HepG2 (cell line): ENCODE measurements around the gene SMAD7. TPM values are rescaled to one million over a fixed set of nuclear protein-coding genes. Genes with fewer than 3 reads are reported as not detected.

Source experiments
- BCLAF1 ChIP-seq: fragments of 450-650 bp; IDR thresholded peaks from 2 replicates; pipeline ENCODE4 v1.6.1; 2017; ENCODE audit warnings: mild to moderate bottlenecking
- BHLHE40 ChIP-seq: IDR thresholded peaks from 2 replicates; pipeline ENCODE4 v1.6.1; 2011; ENCODE audit warnings: low read length, improper control_type of control experiment
- CREB1 ChIP-seq, 2 experiments: fragments of 450-650 bp in 1 of 2; IDR thresholded peaks; 2 replicates each; pipeline ENCODE4 v1.6.1; 2016 to 2017; ENCODE audit warnings: control low read depth in 1 of 2, mild to moderate bottlenecking in 1 of 2, missing compliant biosample characterization in 1 of 2, missing genetic modification characterization in 1 of 2
- ETV5 ChIP-seq: IDR thresholded peaks from 2 replicates; pipeline ENCODE4 v1.6.1; 2018; ENCODE audit warnings: missing biosample characterization, missing genetic modification reagents, inconsistent platforms, borderline replicate concordance
- HES4 ChIP-seq: sonication (generic); formaldehyde crosslinking; IDR thresholded peaks from 2 replicates; pipeline ENCODE4 v1.9.0; 2021; ENCODE audit warnings: mild to moderate bottlenecking, missing genetic modification reagents, borderline replicate concordance
- HMG20A ChIP-seq: IDR thresholded peaks from 2 replicates; pipeline ENCODE4 v1.6.1; 2016; ENCODE audit warnings: borderline replicate concordance
- IKZF5 ChIP-seq: IDR thresholded peaks from 2 replicates; pipeline ENCODE4 v1.6.1; 2018; ENCODE audit warnings: missing genetic modification reagents, mild to moderate bottlenecking, missing compliant biosample characterization
- KAT7 ChIP-seq: IDR thresholded peaks from 2 replicates; pipeline ENCODE4 v1.6.1; 2018; ENCODE audit warnings: borderline replicate concordance, missing compliant biosample characterization
- LCORL ChIP-seq, 2 experiments: fragments of 450-650 bp in 1 of 2; sonication (generic) in 1 of 2; formaldehyde crosslinking in 1 of 2; IDR thresholded peaks; 2 replicates each; pipeline versions ENCODE4 v1.5.0 to v1.6.1; 2017 to 2020; ENCODE audit warnings: antibody characterized with exemption in 1 of 2, missing genetic modification reagents in 1 of 2
- MTF1 ChIP-seq: sonication (generic); formaldehyde crosslinking; IDR thresholded peaks from 2 replicates; pipeline ENCODE4 v1.5.0; 2020; ENCODE audit warnings: missing genetic modification reagents
- NR2F2 ChIP-seq: IDR thresholded peaks from 2 replicates; pipeline ENCODE4 v1.6.1; 2012; ENCODE audit warnings: low read depth, inconsistent platforms, borderline replicate concordance
- ZNF138 ChIP-seq: sonication (generic); formaldehyde crosslinking; IDR thresholded peaks from 2 replicates; pipeline ENCODE4 v1.5.0; 2020; ENCODE audit warnings: mild to moderate bottlenecking, low read depth, missing genetic modification reagents
- ZNF20 ChIP-seq: sonication (generic); formaldehyde crosslinking; IDR thresholded peaks from 2 replicates; pipeline ENCODE4 v1.4.0; 2020; ENCODE audit warnings: mild to moderate bottlenecking, moderate library complexity, missing genetic modification reagents
- ZNF33A ChIP-seq: sonication (generic); formaldehyde crosslinking; IDR thresholded peaks from 2 replicates; pipeline ENCODE4 v1.5.1; 2020; ENCODE audit warnings: missing genetic modification reagents, mild to moderate bottlenecking, moderate library complexity, borderline replicate concordance
- ZNF577 ChIP-seq: sonication (generic); formaldehyde crosslinking; IDR thresholded peaks from 2 replicates; pipeline ENCODE4 v1.4.0; 2020; ENCODE audit warnings: mild to moderate bottlenecking, low read depth, missing genetic modification reagents, borderline replicate concordance
- ZNF709 ChIP-seq: sonication (generic); formaldehyde crosslinking; IDR thresholded peaks from 2 replicates; pipeline ENCODE4 v1.5.0; 2020; ENCODE audit warnings: mild to moderate bottlenecking, missing genetic modification reagents
- ZZZ3 ChIP-seq: sonication (generic); formaldehyde crosslinking; IDR thresholded peaks from 2 replicates; pipeline ENCODE4 v1.4.0; 2020; ENCODE audit warnings: missing genetic modification reagents, mild to moderate bottlenecking, borderline replicate concordance
- polyA plus RNA-seq, 8 experiments: library from polyadenylated mRNA; depleted of rRNA in 3 of 8; stranded (reverse) in 7 of 8; unstranded in 1 of 8; fragments of >200 nt; fragmentation: Illumina TruSeq in 4 of 8; extraction: Trizol in 4 of 8; gene quantifications; 2 replicates each; pipeline versions ENCODE4 v1.2.1 to v1.2.3, GENCODE V29; 2011 to 2016; ENCODE audit warnings: low read depth in 4 of 8, missing spikeins in 1 of 8, mixed read lengths in 1 of 8; ENCODE audit not compliant: insufficient read depth in 1 of 8
- total RNA-seq, 5 experiments: library from RNA; depleted of rRNA; stranded (reverse); fragments of >200 nt; fragmentation: Illumina TruSeq; extraction: Trizol; gene quantifications; 2 replicates each; pipeline ENCODE4 v1.2.3, GENCODE V29; 2016; ENCODE audit warnings: low read depth in 1 of 5
- TF ChIP-seq, protein P1 (sequence below), 2 experiments: IDR thresholded peaks; 2 replicates each; pipeline ENCODE4 v1.6.1; 2011 to 2012; ENCODE audit warnings: low read length in 2 of 2, borderline replicate concordance in 1 of 2, low read depth in 1 of 2, mild to moderate bottlenecking in 1 of 2, moderate library complexity in 1 of 2

The SMAD7 gene
- total and polyA plus RNA-seq, 2 of the 13 experiments (the other 11 are each of a cell fraction or from before 2014, with no cell fraction given): 17.4 to 24.7 TPM

GRCh38 chr18:48979944-48980890 is 29.5 kb upstream of the SMAD7 start (continued):
- TF ChIP-seq IKZF5 (CRISPR knock-in tag): peak; percentile 15; the same call in 1 of the 2 replicates
- TF ChIP-seq NR2F2: 0 out of 2 replicates have a peak, but pooled peaks have one; percentile 3
- TF ChIP-seq CREB1 (IDR thresholded peaks at IDR 0.05): no peak
- TF ChIP-seq CREB1 (CRISPR knock-in tag; IDR thresholded peaks at IDR 0.05): no peak
- no peak for TF ChIP-seq KAT7 (CRISPR knock-in tag)
- TF ChIP-seq ZNF20: no peak
- no peak for TF ChIP-seq ZZZ3
- TF ChIP-seq ETV5 (CRISPR knock-in tag): peak; percentile 23; the same call in 1 of the 2 replicates
- peak; percentile 41; the same call in 1 of the 2 replicates for TF ChIP-seq HMG20A (CRISPR knock-in tag)
- TF ChIP-seq LCORL (IDR thresholded peaks at IDR 0.05): no peak
- TF ChIP-seq LCORL (CRISPR knock-in tag; IDR thresholded peaks at IDR 0.05): peak; percentile 60
- no peak for TF ChIP-seq ZNF577 (CRISPR knock-in tag)
- TF ChIP-seq, protein P1, sequence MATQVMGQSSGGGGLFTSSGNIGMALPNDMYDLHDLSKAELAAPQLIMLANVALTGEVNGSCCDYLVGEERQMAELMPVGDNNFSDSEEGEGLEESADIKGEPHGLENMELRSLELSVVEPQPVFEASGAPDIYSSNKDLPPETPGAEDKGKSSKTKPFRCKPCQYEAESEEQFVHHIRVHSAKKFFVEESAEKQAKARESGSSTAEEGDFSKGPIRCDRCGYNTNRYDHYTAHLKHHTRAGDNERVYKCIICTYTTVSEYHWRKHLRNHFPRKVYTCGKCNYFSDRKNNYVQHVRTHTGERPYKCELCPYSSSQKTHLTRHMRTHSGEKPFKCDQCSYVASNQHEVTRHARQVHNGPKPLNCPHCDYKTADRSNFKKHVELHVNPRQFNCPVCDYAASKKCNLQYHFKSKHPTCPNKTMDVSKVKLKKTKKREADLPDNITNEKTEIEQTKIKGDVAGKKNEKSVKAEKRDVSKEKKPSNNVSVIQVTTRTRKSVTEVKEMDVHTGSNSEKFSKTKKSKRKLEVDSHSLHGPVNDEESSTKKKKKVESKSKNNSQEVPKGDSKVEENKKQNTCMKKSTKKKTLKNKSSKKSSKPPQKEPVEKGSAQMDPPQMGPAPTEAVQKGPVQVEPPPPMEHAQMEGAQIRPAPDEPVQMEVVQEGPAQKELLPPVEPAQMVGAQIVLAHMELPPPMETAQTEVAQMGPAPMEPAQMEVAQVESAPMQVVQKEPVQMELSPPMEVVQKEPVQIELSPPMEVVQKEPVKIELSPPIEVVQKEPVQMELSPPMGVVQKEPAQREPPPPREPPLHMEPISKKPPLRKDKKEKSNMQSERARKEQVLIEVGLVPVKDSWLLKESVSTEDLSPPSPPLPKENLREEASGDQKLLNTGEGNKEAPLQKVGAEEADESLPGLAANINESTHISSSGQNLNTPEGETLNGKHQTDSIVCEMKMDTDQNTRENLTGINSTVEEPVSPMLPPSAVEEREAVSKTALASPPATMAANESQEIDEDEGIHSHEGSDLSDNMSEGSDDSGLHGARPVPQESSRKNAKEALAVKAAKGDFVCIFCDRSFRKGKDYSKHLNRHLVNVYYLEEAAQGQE (IDR thresholded peaks at IDR 0.05; ENCODE audit: borderline replicate concordance in 1 of 2, low read depth in 1 of 2, low read length in 2 of 2): no peak
- TF ChIP-seq ZNF33A (CRISPR knock-in tag): no peak
- TF ChIP-seq BHLHE40: peak; percentile 43; the same call in 1 of the 2 replicates
- TF ChIP-seq BCLAF1: no peak
- TF ChIP-seq ZNF138 (CRISPR knock-in tag): no peak
- TF ChIP-seq HES4 (CRISPR knock-in tag): no peak
- no peak for TF ChIP-seq MTF1 (CRISPR knock-in tag)
- no peak for TF ChIP-seq ZNF709
